Liver (tissue), 3 donors: ENCODE data around the gene PALLD.

Experiments
- CTCF ChIP-seq: fragments of 150-350 bp; IDR thresholded peaks from 2 replicates; pipeline ENCODE4 v1.5.1; 2017; ENCODE audit warnings: improper control_type of control experiment, low read depth, low read length; ENCODE audit not compliant: missing input control
- EGR1 ChIP-seq, 2 donors: IDR thresholded peaks; 2 replicates each; pipeline ENCODE4 v1.6.1; 2016 to 2018; ENCODE audit warnings: antibody characterized with exemption in 2 of 2, low read depth in 2 of 2
- GABPA ChIP-seq, 2 donors: IDR thresholded peaks in 1 of 2; conservative IDR thresholded peaks in 1 of 2; 2 replicates each; pipeline ENCODE4 v1.6.1; 2016; ENCODE audit warnings: antibody characterized with exemption in 2 of 2, mild to moderate bottlenecking in 1 of 2, moderate library complexity in 1 of 2
- HNF4G ChIP-seq: IDR thresholded peaks from 2 replicates; pipeline ENCODE4 v1.6.1; 2016; ENCODE audit warnings: antibody characterized with exemption
- MAX ChIP-seq: IDR thresholded peaks from 2 replicates; pipeline ENCODE4 v1.6.1; 2016; ENCODE audit warnings: antibody characterized with exemption
- REST ChIP-seq: IDR thresholded peaks from 2 replicates; pipeline ENCODE4 v1.6.1; 2016; ENCODE audit warnings: antibody characterized with exemption, mild to moderate bottlenecking
- SP1 ChIP-seq: IDR thresholded peaks from 2 replicates; pipeline ENCODE4 v1.6.1; 2018; ENCODE audit warnings: antibody characterized with exemption, mild to moderate bottlenecking
- YY1 ChIP-seq: IDR thresholded peaks from 2 replicates; pipeline ENCODE4 v1.6.1; 2016; ENCODE audit warnings: antibody characterized with exemption, mild to moderate bottlenecking
- donor health status: healthy.
- donor health status: healthy.

- TF ChIP-seq CTCF (no peak), YY1 (no peak), EGR1 (IDR thresholded peaks at IDR 0.05; ENCODE audit: low read depth in 2 of 2) (no peak), REST (no peak), MAX (no peak), SP1 (no peak), GABPA (IDR thresholded peaks at IDR 0.05 in 1 of 2, conservative IDR thresholded peaks at IDR 0.05 in 1 of 2) (no peak), HNF4G (no peak)
Measured at GRCh38 chr4:168766604-168767316, 269.9 kb downstream of the PALLD start.
